Naive thymus-derived CD4-positive, alpha-beta T cell (primary cell): ENCODE results near the gene IP6K3. TPM values are rescaled to one million over a fixed set of nuclear protein-coding genes. Genes with fewer than 3 reads are reported as not detected.
A peak's percentile ranks its signal among the peaks of the same experiment; 100 is the strongest.

Source experiments
- ATAC-seq: fragments of 150-1000 bp; cut with Tn5 transposase; 2 replicates; pipeline ENCODE4 v1.10.0; 2021; ENCODE audit warnings: mild to moderate bottlenecking, moderate library complexity
- CTCF ChIA-PET: fragments of 350-600 bp; sonication (Branson Sonifier 250); formaldehyde crosslinking; loops from one replicate; lab custom pipeline; 2021; ENCODE audit warnings: antibody characterized with exemption; lab: Charles Lee
- POLR2A ChIA-PET: fragments of 350-600 bp; sonication (Branson Sonifier 250); formaldehyde crosslinking; loops from one replicate; lab custom pipeline; 2021; ENCODE audit warnings: antibody characterized with exemption, inconsistent platforms; lab: Charles Lee
- DNase-seq, 9 donors: peaks; one replicate each; pipeline versions ENCODE4 v3.0.0 to v3.0.0-alpha.2; 2020 to 2022; ENCODE audit warnings: mixed read lengths in 1 of 9
- H3K27ac ChIP-seq: one replicate; pipeline ENCODE4 v1.7.0; 2013; ENCODE audit warnings: mild to moderate bottlenecking, low read depth, low read length, moderate library complexity
- H3K27me3 ChIP-seq, 2 donors: one replicate each; pipeline ENCODE4 v1.7.0; 2013; ENCODE audit warnings: low read length in 2 of 2, mild to moderate bottlenecking in 2 of 2, moderate library complexity in 2 of 2; ENCODE audit not compliant: control insufficient read depth in 2 of 2, insufficient read depth in 2 of 2
- H3K36me3 ChIP-seq, 3 experiments: 1 replicate in 2 of 3; 2 replicates in 1 of 3; pipeline ENCODE4 v1.7.0; 2013; ENCODE audit warnings: low read length in 3 of 3, mild to moderate bottlenecking in 3 of 3, moderate library complexity in 1 of 3; ENCODE audit not compliant: insufficient read depth in 3 of 3, control insufficient read depth in 2 of 3
- H3K4me1 ChIP-seq, 2 donors: one replicate each; pipeline ENCODE4 v1.7.0; 2013; ENCODE audit warnings: low read length in 2 of 2, mild to moderate bottlenecking in 2 of 2, moderate library complexity in 1 of 2; ENCODE audit not compliant: control insufficient read depth in 2 of 2, insufficient read depth in 2 of 2
- H3K4me3 ChIP-seq: 2 replicates; pipeline ENCODE4 v1.7.0; 2013; ENCODE audit warnings: mild to moderate bottlenecking, low read length
- H3K9me3 ChIP-seq, 3 experiments: 1 replicate in 2 of 3; 2 replicates in 1 of 3; pipeline ENCODE4 v1.7.0; 2013; ENCODE audit warnings: low read length in 3 of 3; ENCODE audit not compliant: control insufficient read depth in 2 of 3
- H3K27ac Mint-ChIP-seq, 9 donors: one replicate each; pipeline ENCODE4 v1.8.0; 2020 to 2022; ENCODE audit warnings: mixed read lengths in 9 of 9, mild to moderate bottlenecking in 8 of 9, moderate library complexity in 5 of 9, inconsistent platforms in 2 of 9
- H3K27me3 Mint-ChIP-seq, 5 donors: one replicate each; pipeline ENCODE4 v1.8.0; 2021 to 2022; ENCODE audit warnings: mixed read lengths in 5 of 5, mild to moderate bottlenecking in 1 of 5
- H3K36me3 Mint-ChIP-seq, 5 donors: one replicate each; pipeline ENCODE4 v1.8.0; 2020 to 2022; ENCODE audit warnings: mixed read lengths in 5 of 5, mild to moderate bottlenecking in 3 of 5, inconsistent platforms in 1 of 5
- H3K4me1 Mint-ChIP-seq, 7 donors: one replicate each; pipeline ENCODE4 v1.8.0; 2020 to 2022; ENCODE audit warnings: mixed read lengths in 7 of 7, mild to moderate bottlenecking in 3 of 7, inconsistent platforms in 1 of 7
- H3K4me3 Mint-ChIP-seq, 10 donors: one replicate each; pipeline ENCODE4 v1.8.0; 2020 to 2022; ENCODE audit warnings: mild to moderate bottlenecking in 10 of 10, mixed read lengths in 10 of 10, moderate library complexity in 6 of 10, inconsistent platforms in 2 of 10
- H3K9me3 Mint-ChIP-seq, 11 donors: one replicate each; pipeline ENCODE4 v1.8.0; 2020 to 2022; ENCODE audit warnings: mixed read lengths in 11 of 11, mild to moderate bottlenecking in 4 of 11, inconsistent platforms in 1 of 11, moderate library complexity in 1 of 11
- intact Hi-C, 2 donors: fragments of 100-400 bp; cut with micrococcal nuclease; formaldehyde crosslinking; loops; one replicate each; pipeline ENCODE4 v1.15.1; 2023
- polyA plus RNA-seq, 2 donors: library from polyadenylated mRNA; unstranded; fragments of 300-500 nt; fragmentation: Illumina TruSeq; gene quantifications; one replicate each; pipeline ENCODE4 v1.2.3, GENCODE V29; 2021
- total RNA-seq, 6 experiments: library from RNA in 5 of 6; stranded (reverse) in 5 of 6; gene quantifications; 1 replicate in 5 of 6; 2 replicates in 1 of 6; pipeline ENCODE4 v1.2.3 and lab custom pipeline; 2021 to 2026

Gene IP6K3
- total and polyA plus RNA-seq, 7 experiments from 2014 or later, result not detected

- POLR2A ChIA-PET, result interaction anchor here (1.0 kb wide), 1 partner anchor 10 kb away, joined by 4 read pairs; the partner anchor contains the start of gene UQCC2
- CTCF ChIA-PET, result interaction anchor here (2.3 kb wide), 1 partner anchor 10 kb away, joined by 8 read pairs; the partner anchor contains the start of gene UQCC2
- Histone ChIP-seq H3K4me1 (peaks cover 0 to 18% of the 10 kb centered on the region in 2 donors), H3K27ac (no peak overlapping the region), H3K36me3 (no peaks in the 10 kb centered on the region), H3K27me3 (no peaks in the 10 kb centered on the region), H3K4me3 (no peak overlapping the region), H3K9me3 (no peaks in the 10 kb centered on the region)
- Mint-ChIP-seq H3K9me3 (peaks cover 0 to 2% (median 0%) of the 10 kb centered on the region in 11 donors), H3K36me3 (no peaks in the 10 kb centered on the region), H3K4me3 (no peak overlapping the region), H3K27ac (no peak overlapping the region), H3K4me1 (peaks cover 9 to 36% (median 28%) of the 10 kb centered on the region in 7 donors), H3K27me3 (peaks cover 0 to 48% (median 5%) of the 10 kb centered on the region in 5 donors)
- DNase-seq (no peak), ATAC-seq (no peak)
- intact Hi-C loops, result no loop called here
These were observed 25.2 kb downstream of the IP6K3 start for GRCh38 chr6:33721508-33721907.

- H3K9me3 Mint-ChIP-seq, result peaks cover 0 to 2% (median 0%) of the 10 kb centered on the region in 11 donors
- no peaks in the 10 kb centered on the region for H3K36me3 Mint-ChIP-seq
- Histone ChIP-seq H3K9me3 (no peaks in the 10 kb centered on the region), H3K4me1 (peaks cover 0 to 18% of the 10 kb centered on the region in 2 donors), H3K27me3 (no peaks in the 10 kb centered on the region), H3K27ac (no peak overlapping the region), H3K36me3 (no peaks in the 10 kb centered on the region), H3K4me3 (no peak overlapping the region)
- peaks cover 0 to 47% (median 5%) of the 10 kb centered on the region in 5 donors for H3K27me3 Mint-ChIP-seq
- no peak for ATAC-seq
- no peak overlapping the region for H3K27ac Mint-ChIP-seq
- CTCF ChIA-PET, result no interaction called here
- H3K4me3 Mint-ChIP-seq, result no peak overlapping the region
- H3K4me1 Mint-ChIP-seq, result peaks cover 9 to 32% (median 28%) of the 10 kb centered on the region in 7 donors
- intact Hi-C loops, result no loop called here
- POLR2A ChIA-PET, result no interaction called here
- no peak for DNase-seq
These were observed 25.7 kb downstream of the IP6K3 start for GRCh38 chr6:33720998-33721397.

GRCh38 chr6:33719326-33719987 lies 27.2 kb downstream of the IP6K3 start:
- DNase-seq, result no peak
- intact Hi-C loops, result loop anchor here in 1 of 2 donors (10.0 kb wide), 1 partner anchor 305 kb away; the partner anchor contains the start of genes CUTA and PHF1
- peak overlapping the region in 1 of 9 donors; percentile 59 for H3K27ac Mint-ChIP-seq
- ATAC-seq, result no peak
- POLR2A ChIA-PET, result interaction anchor here (0.6 kb wide), 1 partner anchor 99 kb away, joined by 3 read pairs; no protein-coding TSS in a partner anchor
- H3K9me3 Mint-ChIP-seq, result peaks cover 0 to 2% (median 0%) of the 10 kb centered on the region in 11 donors
- CTCF ChIA-PET, result no interaction called here
- H3K4me1 Mint-ChIP-seq, result peaks cover 5 to 21% (median 17%) of the 10 kb centered on the region in 7 donors
- no peak overlapping the region for H3K4me3 ChIP-seq
- no peaks in the 10 kb centered on the region for H3K27me3 ChIP-seq
- H3K36me3 Mint-ChIP-seq, result no peaks in the 10 kb centered on the region
- no peaks in the 10 kb centered on the region for H3K9me3 ChIP-seq
- H3K4me3 Mint-ChIP-seq, result no peak overlapping the region
- peaks cover 0 to 40% (median 5%) of the 10 kb centered on the region in 5 donors for H3K27me3 Mint-ChIP-seq
- H3K4me1 ChIP-seq, result peaks cover 0 to 13% of the 10 kb centered on the region in 2 donors
- no peaks in the 10 kb centered on the region for H3K36me3 ChIP-seq
- H3K27ac ChIP-seq, result no peak overlapping the region

GRCh38 chr6:33718713-33719112 lies 28.0 kb downstream of the IP6K3 start:
- Histone ChIP-seq H3K4me1 (peaks cover 0 to 8% of the 10 kb centered on the region in 2 donors), H3K27me3 (no peaks in the 10 kb centered on the region), H3K9me3 (no peaks in the 10 kb centered on the region), H3K27ac (no peak overlapping the region), H3K4me3 (no peak overlapping the region), H3K36me3 (no peaks in the 10 kb centered on the region)
- Mint-ChIP-seq H3K4me3 (no peak overlapping the region), H3K27ac (no peak overlapping the region), H3K27me3 (peaks cover 0 to 38% (median 5%) of the 10 kb centered on the region in 5 donors), H3K9me3 (peaks cover 0 to 2% (median 0%) of the 10 kb centered on the region in 11 donors), H3K36me3 (no peaks in the 10 kb centered on the region), H3K4me1 (peaks cover 0 to 13% (median 9%) of the 10 kb centered on the region in 7 donors)
- ATAC-seq, result no peak
- DNase-seq, result no peak
- intact Hi-C loops, result loop anchor here in 1 of 2 donors (10.0 kb wide), 1 partner anchor 304 kb away; the partner anchor contains the start of genes CUTA and PHF1
- ChIA-PET POLR2A (no interaction called here), CTCF (no interaction called here)

GRCh38 chr6:33717934-33718455 lies 28.7 kb downstream of the IP6K3 start:
- Mint-ChIP-seq H3K27ac (no peak overlapping the region), H3K4me3 (no peak overlapping the region), H3K4me1 (peaks cover 0 to 6% (median 2%) of the 10 kb centered on the region in 7 donors), H3K27me3 (peaks cover 0 to 37% (median 5%) of the 10 kb centered on the region in 5 donors), H3K36me3 (no peaks in the 10 kb centered on the region), H3K9me3 (peaks cover 0 to 2% (median 0%) of the 10 kb centered on the region in 11 donors)
- POLR2A ChIA-PET, result no interaction called here
- no peaks in the 10 kb centered on the region for H3K9me3 ChIP-seq
- intact Hi-C loops, result loop anchor here in 1 of 2 donors (10.0 kb wide), 1 partner anchor 303 kb away; the partner anchor contains the start of genes CUTA and PHF1
- DNase-seq (no peak), ATAC-seq (no peak)
- no peak overlapping the region for H3K4me3 ChIP-seq
- peaks cover 0 to under 1% of the 10 kb centered on the region in 2 donors for H3K4me1 ChIP-seq
- no peaks in the 10 kb centered on the region for H3K27me3 ChIP-seq
- H3K36me3 ChIP-seq, result no peaks in the 10 kb centered on the region
- no peak overlapping the region for H3K27ac ChIP-seq
- CTCF ChIA-PET, result no interaction called here

GRCh38 chr6:33716890-33717632 lies 29.6 kb downstream of the IP6K3 start:
- Mint-ChIP-seq H3K36me3 (no peaks in the 10 kb centered on the region), H3K27ac (no peak overlapping the region), H3K4me3 (no peak overlapping the region), H3K27me3 (peaks cover 0 to 29% (median 5%) of the 10 kb centered on the region in 5 donors), H3K9me3 (peaks cover 0 to 2% (median 0%) of the 10 kb centered on the region in 11 donors), H3K4me1 (peaks cover 0 to 1% (median under 1%) of the 10 kb centered on the region in 7 donors)
- intact Hi-C loops, result loop anchor here in 1 of 2 donors (10.0 kb wide), 1 partner anchor 302 kb away; the partner anchor contains the start of genes CUTA and PHF1
- Histone ChIP-seq H3K4me1 (no peaks in the 10 kb centered on the region), H3K9me3 (no peaks in the 10 kb centered on the region), H3K27ac (no peak overlapping the region), H3K27me3 (no peaks in the 10 kb centered on the region), H3K4me3 (no peak overlapping the region), H3K36me3 (no peaks in the 10 kb centered on the region)
- CTCF ChIA-PET, result interaction anchor here (2.4 kb wide), 1 partner anchor 27 kb away, joined by 9 read pairs; no protein-coding TSS in a partner anchor
- POLR2A ChIA-PET, result no interaction called here
- ATAC-seq (no peak), DNase-seq (no peak)
